Activated naive CD4-positive, alpha-beta T cell treated with Interleukin-2 at 50 U/mL for 16 hours (primary cell): Measurements from ENCODE around the gene PSMD3.

Experiments
- DNase-seq: peaks from one replicate; pipeline ENCODE4 v3.0.0-alpha.2; 2020

PSMD3 gene

GRCh38 chr17:39962642-39963220 is 17.9 kb upstream of the PSMD3 start, which contains the start of gene GSDMA:
GSDMA (plus strand) TSS chr17:39963004; CDS start chr17:39965688, 2,684 bp downstream.
- DNase-seq: peak; percentile 17

- DNase-seq: no peak
These were observed 16.8 kb upstream of the PSMD3 start for GRCh38 chr17:39963829-39964228.

GRCh38 chr17:39965017-39965699 is 15.4 kb upstream of the PSMD3 start:
- no peak for DNase-seq

- no peak for DNase-seq
These were observed 13.8 kb upstream of the PSMD3 start for GRCh38 chr17:39966771-39967170.

- no peak for DNase-seq
These were observed 11.8 kb upstream of the PSMD3 start for GRCh38 chr17:39968761-39969160.

GRCh38 chr17:39969375-39969774 is 11.2 kb upstream of the PSMD3 start:
- no peak for DNase-seq

- no peak for DNase-seq
These were observed 10.4 kb upstream of the PSMD3 start for GRCh38 chr17:39970157-39970692.

- DNase-seq: no peak
These were observed 9.5 kb upstream of the PSMD3 start for GRCh38 chr17:39971076-39971603.

GRCh38 chr17:39972271-39972670 is 8.3 kb upstream of the PSMD3 start:
- no peak for DNase-seq

- DNase-seq: no peak
These were observed 7.1 kb upstream of the PSMD3 start for GRCh38 chr17:39973496-39973895.

- no peak for DNase-seq
These were observed 6.2 kb upstream of the PSMD3 start for GRCh38 chr17:39974433-39974832.

GRCh38 chr17:39975801-39976200 is 4.8 kb upstream of the PSMD3 start:
- no peak for DNase-seq

GRCh38 chr17:39979016-39979670 is 1.5 kb upstream of the PSMD3 start:
- no peak for DNase-seq

- peak; percentile 8 for DNase-seq
These were observed 685 bp upstream of the PSMD3 start for GRCh38 chr17:39979893-39980350.

- DNase-seq: no peak
These were observed 667 bp downstream of the PSMD3 start for GRCh38 chr17:39981207-39981741.

GRCh38 chr17:39981766-39982375 is 1.3 kb downstream of the PSMD3 start:
- DNase-seq: no peak

- no peak for DNase-seq
These were observed 7.7 kb downstream of the PSMD3 start for GRCh38 chr17:39988206-39988810.

GRCh38 chr17:39994448-39994847 is 13.8 kb downstream of the PSMD3 start:
- no peak for DNase-seq

- DNase-seq: no peak
These were observed 14.8 kb downstream of the PSMD3 start for GRCh38 chr17:39995438-39995837.

GRCh38 chr17:39996162-39996561 is 15.6 kb downstream of the PSMD3 start:
- no peak for DNase-seq

- DNase-seq: no peak
These were observed 16.2 kb downstream of the PSMD3 start for GRCh38 chr17:39996800-39997199.

- DNase-seq: no peak
These were observed 16.9 kb downstream of the PSMD3 start for GRCh38 chr17:39997543-39997942.
